Transverse colon (tissue), 4 donors: ENCODE measurements around the gene EPHA2.

Experiments
- CTCF ChIP-seq, 5 experiments: fragments of 200-600 bp in 3 of 5; fragments of 450-650 bp in 2 of 5; sonication (generic) in 3 of 5; IDR thresholded peaks; 1 replicate in 2 of 5; 2 replicates in 3 of 5; pipeline ENCODE4 v1.5.1; 2016 to 2017; ENCODE audit warnings: antibody characterized with exemption in 5 of 5, inconsistent platforms in 3 of 5, mild to moderate bottlenecking in 2 of 5, moderate library complexity in 1 of 5
- EP300 ChIP-seq: sonication (generic); formaldehyde crosslinking; IDR thresholded peaks from one replicate; pipeline ENCODE4 v1.6.1; 2017; ENCODE audit warnings: antibody characterized with exemption, low read depth
- POLR2A ChIP-seq: fragments of 450-650 bp; IDR thresholded peaks from one replicate; pipeline ENCODE4 v1.6.1; 2016; ENCODE audit warnings: antibody characterized with exemption, mild to moderate bottlenecking, moderate library complexity
- POLR2AphosphoS5 ChIP-seq, 3 donors: sonication (generic); formaldehyde crosslinking; IDR thresholded peaks; one replicate each; pipeline ENCODE4 v1.6.1; 2016; ENCODE audit warnings: antibody characterized with exemption in 3 of 3

GRCh38 chr1:16091296-16091695 lies 64.6 kb downstream of the EPHA2 start:
- TF ChIP-seq POLR2A, result no peak
- no peak for TF ChIP-seq CTCF (IDR thresholded peaks at IDR 0.05)
- TF ChIP-seq POLR2AphosphoS5 (IDR thresholded peaks at IDR 0.05), result no peak
- TF ChIP-seq EP300, result no peak
